Cardiac fibroblast (primary cell): Measurements from ENCODE around the gene IFI27L1.

ENCODE experiments used
- DNase-seq, 2 donors: peaks; one replicate each; pipeline versions ENCODE4 v3.0.0 to v3.0.0-alpha.2; 2010; ENCODE audit warnings: low read depth in 2 of 2
- H3K4me3 ChIP-seq, 2 donors: replicated peaks in 1 of 2; 1 replicate in 1 of 2; 2 replicates in 1 of 2; pipeline ENCODE4 v1.5.1; 2011; ENCODE audit warnings: low read depth in 2 of 2, low read length in 2 of 2, mild to moderate bottlenecking in 2 of 2, moderate library complexity in 1 of 2
- TF ChIP-seq, protein P1 (sequence below): IDR thresholded peaks from one replicate; pipeline ENCODE4 v1.5.1; 2011; ENCODE audit warnings: low read depth, mild to moderate bottlenecking, low read length, inconsistent platforms

The IFI27L1 gene

GRCh38 chr14:94102768-94103482 lies 21.8 kb downstream of the IFI27L1 start:
- no peak for DNase-seq
- TF ChIP-seq, protein P1, sequence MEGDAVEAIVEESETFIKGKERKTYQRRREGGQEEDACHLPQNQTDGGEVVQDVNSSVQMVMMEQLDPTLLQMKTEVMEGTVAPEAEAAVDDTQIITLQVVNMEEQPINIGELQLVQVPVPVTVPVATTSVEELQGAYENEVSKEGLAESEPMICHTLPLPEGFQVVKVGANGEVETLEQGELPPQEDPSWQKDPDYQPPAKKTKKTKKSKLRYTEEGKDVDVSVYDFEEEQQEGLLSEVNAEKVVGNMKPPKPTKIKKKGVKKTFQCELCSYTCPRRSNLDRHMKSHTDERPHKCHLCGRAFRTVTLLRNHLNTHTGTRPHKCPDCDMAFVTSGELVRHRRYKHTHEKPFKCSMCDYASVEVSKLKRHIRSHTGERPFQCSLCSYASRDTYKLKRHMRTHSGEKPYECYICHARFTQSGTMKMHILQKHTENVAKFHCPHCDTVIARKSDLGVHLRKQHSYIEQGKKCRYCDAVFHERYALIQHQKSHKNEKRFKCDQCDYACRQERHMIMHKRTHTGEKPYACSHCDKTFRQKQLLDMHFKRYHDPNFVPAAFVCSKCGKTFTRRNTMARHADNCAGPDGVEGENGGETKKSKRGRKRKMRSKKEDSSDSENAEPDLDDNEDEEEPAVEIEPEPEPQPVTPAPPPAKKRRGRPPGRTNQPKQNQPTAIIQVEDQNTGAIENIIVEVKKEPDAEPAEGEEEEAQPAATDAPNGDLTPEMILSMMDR, result no peak

GRCh38 chr14:94103554-94104150 lies 22.5 kb downstream of the IFI27L1 start:
- H3K4me3 ChIP-seq, result no peak overlapping the region
- TF ChIP-seq, protein P1, result no peak
- DNase-seq, result no peak

More at GRCh38 chr14:94102768-94103482, 21.8 kb downstream of the IFI27L1 start:
- no peak overlapping the region for H3K4me3 ChIP-seq

GRCh38 chr14:94104731-94105130 lies 23.6 kb downstream of the IFI27L1 start:
- DNase-seq, result no peak
- TF ChIP-seq, protein P1, result no peak
- no peak overlapping the region for H3K4me3 ChIP-seq

GRCh38 chr14:94109915-94110250 lies 28.8 kb downstream of the IFI27L1 start:
- no peak for DNase-seq
- H3K4me3 ChIP-seq, result no peak overlapping the region
- TF ChIP-seq, protein P1, result no peak

DNA sequence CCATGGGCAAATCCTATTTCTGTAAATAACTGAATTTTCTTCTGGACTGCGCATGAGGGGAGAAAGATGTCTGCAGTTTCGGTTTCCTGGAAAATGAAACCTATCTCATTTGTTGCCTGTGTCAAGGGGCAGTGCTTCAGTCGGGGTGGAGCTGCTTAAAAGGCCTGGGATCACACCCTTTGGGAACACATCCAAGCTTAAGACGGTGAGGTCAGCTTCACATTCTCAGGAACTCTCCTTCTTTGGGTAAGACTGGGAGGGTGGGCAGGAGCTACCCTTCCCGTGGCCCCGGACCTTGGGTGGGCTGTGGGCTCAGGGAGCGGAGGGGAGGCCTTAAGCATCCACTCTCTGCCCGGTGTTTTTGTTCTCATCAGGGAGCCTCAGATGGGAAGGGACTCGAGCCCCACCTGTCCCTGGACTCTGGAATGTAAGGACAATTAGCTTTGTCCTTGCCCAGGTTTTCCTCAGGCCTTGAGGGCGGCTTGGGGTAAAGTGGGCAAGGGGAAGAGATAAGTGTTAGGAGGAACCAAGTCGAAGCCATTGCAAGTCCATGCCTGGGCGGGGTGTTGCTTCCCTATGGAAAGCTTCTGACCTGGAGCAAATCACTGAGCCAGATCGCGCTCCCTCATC lies 29.6 kb downstream of the IFI27L1 start, which contains the start of gene IFI27:
Gene IFI27, plus strand, starts transcription at position 185 of the 630 bp plus-strand sequence.
- TF ChIP-seq, protein P1, result no peak
- DNase-seq, result peak; percentile 69 to 94
- H3K4me3 ChIP-seq, result peak within 1 kb of the TSS in 1 of 2 donors; percentile 54

GRCh38 chr14:94111276-94112095 lies 30.4 kb downstream of the IFI27L1 start:
- DNase-seq, result no peak
- TF ChIP-seq, protein P1, result no peak
- peak overlapping the region in 1 of 2 donors; percentile 54 for H3K4me3 ChIP-seq
